HL-60 (cell line): ENCODE measurements around the gene C5orf47.

Source experiments
- DNase-seq, 2 experiments: peaks; one replicate each; pipeline ENCODE4 v3.0.0-alpha.2; 2010 to 2020; ENCODE audit warnings: low read depth in 1 of 2, low spot score in 1 of 2
- H3K27ac ChIP-seq: fragments of 250-450 bp; sonication (Bioruptor Pico); replicated peaks from 2 replicates; pipeline ENCODE4 v1.5.1; 2020; ENCODE audit warnings: mild to moderate bottlenecking, moderate library complexity
- H3K27me3 ChIP-seq: fragments of 250-450 bp; sonication (Bioruptor Pico); 2 replicates; pipeline ENCODE4 v1.5.1; 2021; ENCODE audit warnings: mild to moderate bottlenecking, moderate library complexity; ENCODE audit not compliant: insufficient read depth, poor library complexity, severe bottlenecking
- H3K4me3 ChIP-seq: replicated peaks from 2 replicates; pipeline ENCODE4 v1.5.1; 2011; ENCODE audit warnings: mild to moderate bottlenecking, control low read depth, low read length; ENCODE audit not compliant: insufficient read depth
- CTCF ChIP-seq: IDR thresholded peaks from one replicate; pipeline ENCODE4 v1.5.1; 2011; ENCODE audit warnings: low read length, control low read depth, inconsistent platforms; ENCODE audit not compliant: insufficient read depth
- GABPA ChIP-seq: IDR thresholded peaks from 2 replicates; pipeline ENCODE4 v1.6.1; 2012; ENCODE audit warnings: low read depth
- POLR2AphosphoS5 ChIP-seq: IDR thresholded peaks from 2 replicates; pipeline ENCODE4 v1.6.1; 2012; ENCODE audit warnings: low read depth
- REST ChIP-seq: IDR thresholded peaks from 2 replicates; pipeline ENCODE4 v1.6.1; 2012; ENCODE audit warnings: low read depth; ENCODE audit not compliant: insufficient replicate concordance
- SPI1 ChIP-seq: IDR thresholded peaks from 2 replicates; pipeline ENCODE4 v1.6.1; 2012; ENCODE audit warnings: low read depth, mild to moderate bottlenecking, borderline replicate concordance

The C5orf47 gene

GRCh38 chr5:173972607-173972924 is 16.4 kb upstream of the C5orf47 start:
- H3K4me3 ChIP-seq, result no peak overlapping the region

GRCh38 chr5:173972925-173973615 is 15.9 kb upstream of the C5orf47 start:
- TF ChIP-seq REST (no peak), CTCF (peak; percentile 76), SPI1 (peak; percentile 25; the same call in 1 of the 2 replicates), POLR2AphosphoS5 (no peak), GABPA (no peak)
- peak; percentile 38 to 73 for DNase-seq
- Histone ChIP-seq H3K27me3 (peaks cover 5% of the 10 kb centered on the region), H3K27ac (no peak overlapping the region), H3K4me3 (peak overlapping the region; percentile 22)

More at GRCh38 chr5:173972607-173972924, 16.4 kb upstream of the C5orf47 start:
- H3K27me3 ChIP-seq, result peaks cover 5% of the 10 kb centered on the region
- no peak for DNase-seq
- H3K27ac ChIP-seq, result no peak overlapping the region
- TF ChIP-seq POLR2AphosphoS5, result no peak

GRCh38 chr5:173973616-173973969 is 15.4 kb upstream of the C5orf47 start:
- no peak for DNase-seq
- Histone ChIP-seq H3K27ac (no peak overlapping the region), H3K27me3 (peaks cover 5% of the 10 kb centered on the region), H3K4me3 (peak overlapping the region; percentile 22)
- TF ChIP-seq CTCF (no peak), POLR2AphosphoS5 (no peak), GABPA (no peak), REST (no peak), SPI1 (no peak)

- DNase-seq, result peak; percentile 50 to 55
- H3K4me3 ChIP-seq, result no peak overlapping the region
- H3K27ac ChIP-seq, result no peak overlapping the region
- TF ChIP-seq CTCF, result no peak
- no peak for TF ChIP-seq REST
- TF ChIP-seq SPI1, result no peak
- no peak for TF ChIP-seq GABPA
- no peak for TF ChIP-seq POLR2AphosphoS5
- peaks cover 7% of the 10 kb centered on the region for H3K27me3 ChIP-seq
Observed at GRCh38 chr5:173974688-173975239, 14.2 kb upstream of the C5orf47 start.
